D721Med (cell line): Measurements from ENCODE around the gene OR2L3.
"Not testable (repeated sequence)": the region's sequence is repeated elsewhere in the genome, so short reads cannot be mapped to it uniquely, and the experiment has no call there.

Experiments used
- DNase-seq: peaks from one replicate; pipeline ENCODE4 v3.0.0; 2011; ENCODE audit warnings: low spot score; ENCODE audit not compliant: insufficient read length
- FAIRE-seq: peaks from 2 replicates; lab custom pipeline; 2011; peaks lifted over from hg19 to GRCh38; lab: Jason Lieb, UNC
- CTCF ChIP-seq: IDR thresholded peaks from 2 replicates; pipeline ENCODE4 v1.5.1; 2012; ENCODE audit warnings: mild to moderate bottlenecking, control low read depth; ENCODE audit not compliant: insufficient read depth; ENCODE audit errors: missing control alignments

OR2L3 gene

GRCh38 chr1:248029770-248030169 is 16.9 kb upstream of the OR2L3 start, which contains the start of gene OR2L2:
Gene OR2L2, plus strand, starts transcription at chr1:248030070. Its CDS starts 8,198 bp downstream, at chr1:248038268.
- no peak for DNase-seq
- no peak for FAIRE-seq
- no peak for TF ChIP-seq CTCF

DNA sequence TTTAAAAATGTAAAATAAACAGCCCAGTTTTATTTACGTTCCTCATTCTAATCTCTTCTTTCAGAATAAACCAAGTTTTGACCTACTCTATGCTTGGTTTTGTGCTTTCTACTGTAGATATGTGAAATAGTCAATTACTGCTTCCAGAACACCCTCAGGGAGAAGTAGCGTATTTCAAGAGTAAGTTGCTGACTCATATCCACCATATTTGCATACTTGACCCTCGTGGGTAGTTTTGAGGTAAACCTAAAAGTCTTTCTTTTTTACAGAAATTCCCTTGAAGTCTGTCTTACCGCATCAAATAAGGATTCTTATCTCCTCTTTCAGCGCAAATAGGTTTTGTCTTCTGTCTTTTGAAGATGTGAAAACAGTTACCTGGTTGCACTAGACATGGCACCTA is 1.4 kb upstream of the OR2L3 start:
- no peak for DNase-seq
- TF ChIP-seq CTCF = no peak
- no peak for FAIRE-seq

- no peak for TF ChIP-seq CTCF
- no peak for DNase-seq
- FAIRE-seq = no peak
These were observed 372 bp downstream of the OR2L3 start for GRCh38 chr1:248047008-248047407.

DNA sequence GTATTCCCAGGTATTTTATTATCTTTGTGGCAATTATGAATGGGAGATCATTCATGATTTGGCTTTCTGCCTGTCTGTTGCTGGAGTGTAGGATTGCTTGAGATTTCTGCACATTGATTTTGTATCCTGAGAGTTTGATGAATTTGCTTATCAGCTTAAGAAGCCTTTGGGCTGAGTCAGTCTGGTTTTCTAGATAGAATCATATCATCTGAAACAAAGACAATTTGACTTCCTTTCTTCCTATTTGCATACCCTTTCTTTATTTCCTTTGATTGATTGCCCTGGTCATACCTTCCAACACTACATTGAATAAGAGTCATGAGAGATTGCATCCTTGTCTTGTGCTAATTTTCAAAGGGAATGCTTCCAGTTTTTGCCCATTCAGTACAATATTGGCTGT is 8.0 kb downstream of the OR2L3 start:
- no peak for TF ChIP-seq CTCF
- no peak for DNase-seq
- no peak for FAIRE-seq

DNA sequence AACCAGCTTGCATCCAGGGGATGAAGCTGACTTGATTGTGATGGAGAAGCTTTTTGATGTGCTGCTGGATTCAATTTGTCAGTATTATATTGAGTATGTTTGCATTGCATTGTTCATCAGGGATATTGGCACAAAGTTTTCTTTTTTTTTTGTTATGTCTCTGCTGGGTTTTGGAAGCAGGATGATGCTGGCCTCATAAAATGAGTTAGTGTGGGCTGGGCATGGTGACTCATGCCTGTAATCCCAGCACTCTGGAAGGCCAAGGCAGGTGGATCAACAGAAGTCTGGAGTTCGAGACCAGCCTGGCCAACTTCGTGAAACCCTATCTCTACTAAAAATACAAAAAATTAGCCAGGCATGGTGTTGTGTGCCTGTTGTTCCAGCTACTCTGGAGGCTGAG is 8.6 kb downstream of the OR2L3 start:
- FAIRE-seq (no peak), DNase-seq (no peak)
- TF ChIP-seq CTCF = no peak

DNA sequence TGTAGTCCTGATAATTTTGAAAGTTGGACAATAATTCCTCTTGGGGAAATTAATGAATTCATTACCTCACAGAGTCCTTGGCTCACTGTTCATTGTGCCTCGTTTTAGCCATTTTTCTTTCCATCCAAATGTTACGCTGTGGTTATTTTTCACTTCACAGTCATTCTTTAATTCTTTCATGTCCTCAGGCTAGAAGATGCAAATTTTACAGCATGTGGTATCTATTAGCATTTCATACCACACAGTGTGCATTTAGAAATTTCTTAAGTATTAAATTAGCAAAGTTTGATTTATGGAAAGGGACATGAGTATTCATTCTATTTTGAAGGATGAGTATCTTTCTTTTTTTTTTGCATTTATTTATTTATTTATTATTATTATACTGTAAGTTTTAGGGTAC is 18.4 kb downstream of the OR2L3 start:
- FAIRE-seq = no peak
- no peak for TF ChIP-seq CTCF
- DNase-seq = no peak

- DNase-seq (no peak), FAIRE-seq (no peak)
- TF ChIP-seq CTCF = no peak
These were observed 19.0 kb downstream of the OR2L3 start for GRCh38 chr1:248065604-248066003.

- not testable (repeated sequence) for FAIRE-seq, DNase-seq
These were observed 37.2 kb downstream of the OR2L3 start for GRCh38 chr1:248083864-248084263.
